Breast epithelium (tissue), 4 donors: ENCODE data around the gene SLC29A4. TPM values are rescaled to one million over a fixed set of nuclear protein-coding genes. Genes with fewer than 3 reads are reported as not detected.

Source experiments
- DNase-seq, 2 donors: peaks; one replicate each; pipeline ENCODE4 v3.0.0-alpha.2; 2019; ENCODE audit warnings: low spot score in 2 of 2
- H3K27ac ChIP-seq, 2 donors: fragments of 200-600 bp; sonication (generic) in 1 of 2; one replicate each; pipeline ENCODE4 v1.5.1; 2016 to 2019; ENCODE audit warnings: mild to moderate bottlenecking in 1 of 2
- H3K27me3 ChIP-seq, 2 donors: fragments of 200-600 bp; sonication (generic) in 1 of 2; one replicate each; pipeline versions ENCODE4 v1.5.1 to v1.6.0; 2017 to 2019; ENCODE audit warnings: control low read depth in 1 of 2, mild to moderate bottlenecking in 1 of 2
- H3K36me3 ChIP-seq: fragments of 200-600 bp; one replicate; pipeline ENCODE4 v1.5.1; 2019
- H3K4me1 ChIP-seq, 2 donors: fragments of 200-600 bp; sonication (generic); one replicate each; pipeline ENCODE4 v1.5.1; 2016 to 2019; ENCODE audit warnings: control low read depth in 1 of 2
- H3K4me3 ChIP-seq, 3 donors: fragments of 200-600 bp; sonication (generic); 1 replicate in 2 of 3; 2 replicates in 1 of 3; pipeline ENCODE4 v1.5.1; 2016 to 2019; ENCODE audit warnings: mild to moderate bottlenecking in 3 of 3, moderate library complexity in 2 of 3
- H3K9me3 ChIP-seq, 2 donors: fragments of 200-600 bp; sonication (generic) in 1 of 2; one replicate each; pipeline ENCODE4 v1.5.1; 2016 to 2019; ENCODE audit warnings: control low read depth in 1 of 2
- POLR2A ChIP-seq: fragments of 450-650 bp; IDR thresholded peaks from one replicate; pipeline ENCODE4 v1.6.1; 2016; ENCODE audit warnings: antibody characterized with exemption, mild to moderate bottlenecking, moderate library complexity
- POLR2AphosphoS5 ChIP-seq, 3 donors: sonication (generic); formaldehyde crosslinking; IDR thresholded peaks; one replicate each; pipeline ENCODE4 v1.6.1; 2017; ENCODE audit warnings: antibody characterized with exemption in 3 of 3
- intact Hi-C: fragments of 100-400 bp; cut with DNase I; formaldehyde crosslinking; loops from one replicate; pipeline ENCODE4 v1.15.1; 2023; ENCODE audit warnings: low total_unique reads
- total RNA-seq, 3 donors: library from RNA; depleted of rRNA; stranded (reverse); fragments of >200 nt; gene quantifications; one replicate each; pipeline ENCODE4 v1.1.0, GENCODE V29; 2016
- TF ChIP-seq, protein P1 (sequence below), 3 donors: fragments of 450-650 bp; IDR thresholded peaks; one replicate each; pipeline ENCODE4 v1.5.1; 2016 to 2017; ENCODE audit warnings: antibody characterized with exemption in 3 of 3, mild to moderate bottlenecking in 3 of 3, moderate library complexity in 3 of 3

SLC29A4 gene
- total RNA-seq, 3 donors from 2014 or later = 1.3 to 13.8 (median 2.3) TPM

DNA sequence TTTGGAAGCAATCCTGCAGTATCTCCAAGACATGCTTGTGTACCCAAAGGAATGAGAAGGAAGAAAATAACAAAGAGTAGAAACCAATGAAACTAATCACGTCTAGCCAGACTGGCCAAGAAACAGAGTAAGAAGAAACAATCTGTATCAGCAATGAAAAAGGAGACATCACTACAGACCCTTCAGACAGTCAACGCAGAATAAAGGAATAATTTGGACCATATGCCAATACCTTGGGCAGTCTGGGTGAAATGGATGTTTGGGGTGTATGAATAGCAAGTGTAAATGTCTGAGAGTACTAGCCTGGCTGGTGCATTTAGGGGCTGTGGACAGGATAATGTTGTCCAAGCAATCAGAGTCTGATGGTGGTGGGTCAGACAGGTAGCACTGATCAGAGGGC is 61.1 kb downstream of the SLC29A4 start:
- Histone ChIP-seq H3K36me3 (peaks cover 35% of the 10 kb centered on the region), H3K9me3 (peaks cover 14 to 27% of the 10 kb centered on the region in 2 donors), H3K27me3 (no peaks in the 10 kb centered on the region), H3K27ac (no peak overlapping the region), H3K4me3 (no peak overlapping the region), H3K4me1 (no peaks in the 10 kb centered on the region)
- no peak for DNase-seq
- intact Hi-C loops = no loop called here
- TF ChIP-seq POLR2AphosphoS5 (IDR thresholded peaks at IDR 0.05) (no peak), POLR2A (no peak)
- TF ChIP-seq, protein P1, sequence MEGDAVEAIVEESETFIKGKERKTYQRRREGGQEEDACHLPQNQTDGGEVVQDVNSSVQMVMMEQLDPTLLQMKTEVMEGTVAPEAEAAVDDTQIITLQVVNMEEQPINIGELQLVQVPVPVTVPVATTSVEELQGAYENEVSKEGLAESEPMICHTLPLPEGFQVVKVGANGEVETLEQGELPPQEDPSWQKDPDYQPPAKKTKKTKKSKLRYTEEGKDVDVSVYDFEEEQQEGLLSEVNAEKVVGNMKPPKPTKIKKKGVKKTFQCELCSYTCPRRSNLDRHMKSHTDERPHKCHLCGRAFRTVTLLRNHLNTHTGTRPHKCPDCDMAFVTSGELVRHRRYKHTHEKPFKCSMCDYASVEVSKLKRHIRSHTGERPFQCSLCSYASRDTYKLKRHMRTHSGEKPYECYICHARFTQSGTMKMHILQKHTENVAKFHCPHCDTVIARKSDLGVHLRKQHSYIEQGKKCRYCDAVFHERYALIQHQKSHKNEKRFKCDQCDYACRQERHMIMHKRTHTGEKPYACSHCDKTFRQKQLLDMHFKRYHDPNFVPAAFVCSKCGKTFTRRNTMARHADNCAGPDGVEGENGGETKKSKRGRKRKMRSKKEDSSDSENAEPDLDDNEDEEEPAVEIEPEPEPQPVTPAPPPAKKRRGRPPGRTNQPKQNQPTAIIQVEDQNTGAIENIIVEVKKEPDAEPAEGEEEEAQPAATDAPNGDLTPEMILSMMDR (IDR thresholded peaks at IDR 0.05) = no peak

DNA sequence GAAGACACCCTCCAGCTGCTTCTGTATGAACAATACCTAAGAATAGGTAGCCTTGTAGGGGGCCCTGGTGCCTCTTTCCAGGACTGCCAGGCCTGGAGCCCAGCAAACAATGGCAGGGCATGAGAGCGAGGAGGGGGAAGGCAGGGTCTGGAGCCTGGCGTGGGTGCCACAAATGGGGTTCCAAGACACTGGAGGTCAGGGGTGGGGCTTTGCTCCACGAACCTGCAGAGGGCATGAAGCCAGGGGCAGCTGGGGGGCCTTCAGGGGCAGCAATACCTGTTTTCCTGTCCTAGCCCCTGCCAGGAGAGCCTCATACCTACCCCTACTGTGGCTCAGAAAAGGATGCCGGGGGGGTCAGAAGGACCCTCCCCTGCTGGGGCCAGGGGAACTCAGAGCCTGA is 61.6 kb downstream of the SLC29A4 start:
- peaks cover 35% of the 10 kb centered on the region for H3K36me3 ChIP-seq
- H3K9me3 ChIP-seq = peaks cover 14 to 27% of the 10 kb centered on the region in 2 donors
- no peak overlapping the region for H3K27ac ChIP-seq
- TF ChIP-seq POLR2AphosphoS5 (IDR thresholded peaks at IDR 0.05) (no peak), POLR2A (no peak)
- TF ChIP-seq, protein P1 (IDR thresholded peaks at IDR 0.05) = no peak
- H3K27me3 ChIP-seq = no peaks in the 10 kb centered on the region
- DNase-seq = no peak
- no peak overlapping the region for H3K4me3 ChIP-seq
- H3K4me1 ChIP-seq = no peaks in the 10 kb centered on the region
- intact Hi-C loops = no loop called here

DNA sequence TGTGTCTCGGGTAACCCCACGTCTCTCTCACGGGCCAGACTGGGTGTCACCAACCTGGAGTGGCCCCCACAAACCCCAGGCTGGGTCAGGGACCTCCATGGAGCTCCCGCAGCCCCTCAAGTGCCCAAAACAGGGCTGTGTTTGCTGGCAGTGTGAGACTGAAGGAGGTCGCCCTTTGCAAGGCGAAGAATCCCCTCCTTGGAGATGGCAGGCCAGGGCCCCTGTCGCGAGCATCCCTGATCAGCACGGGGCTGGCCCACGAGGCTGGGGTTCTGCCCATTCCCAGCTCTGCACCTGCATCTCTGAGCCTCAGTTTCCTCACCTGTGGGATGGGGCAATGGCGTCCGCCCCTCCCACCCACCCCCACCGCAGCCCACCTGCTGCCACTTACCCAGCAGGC is 62.4 kb downstream of the SLC29A4 start:
- Histone ChIP-seq H3K9me3 (peaks cover 14 to 27% of the 10 kb centered on the region in 2 donors), H3K4me3 (no peak overlapping the region), H3K4me1 (no peaks in the 10 kb centered on the region), H3K27ac (no peak overlapping the region), H3K27me3 (no peaks in the 10 kb centered on the region), H3K36me3 (peaks cover 35% of the 10 kb centered on the region)
- intact Hi-C loops = no loop called here
- TF ChIP-seq POLR2A = no peak
- no peak for TF ChIP-seq POLR2AphosphoS5 (IDR thresholded peaks at IDR 0.05)
- TF ChIP-seq, protein P1 (IDR thresholded peaks at IDR 0.05) = no peak
- DNase-seq = no peak

DNA sequence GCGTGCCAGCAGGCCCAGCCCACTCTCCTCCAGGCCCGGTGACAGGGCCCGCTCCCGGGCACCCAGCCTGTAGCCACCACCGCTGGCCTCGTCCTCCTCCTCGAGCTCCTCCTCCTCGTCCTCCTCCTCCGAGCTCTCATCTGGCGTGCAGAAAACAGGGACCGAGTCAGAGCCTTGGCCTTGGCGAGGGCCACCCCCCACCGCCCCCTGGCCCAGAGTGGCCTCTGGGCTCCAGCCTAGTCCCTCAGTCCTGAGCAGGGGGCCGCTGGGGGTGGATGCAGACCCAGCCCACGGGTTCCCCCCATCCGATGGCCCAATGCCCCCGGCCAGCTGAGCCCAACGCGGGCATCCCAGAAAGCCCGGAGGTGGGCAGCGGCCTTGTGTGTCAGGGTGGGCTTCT is 62.9 kb downstream of the SLC29A4 start:
- H3K27ac ChIP-seq = no peak overlapping the region
- H3K27me3 ChIP-seq = no peaks in the 10 kb centered on the region
- no peaks in the 10 kb centered on the region for H3K4me1 ChIP-seq
- intact Hi-C loops = no loop called here
- TF ChIP-seq POLR2AphosphoS5 (IDR thresholded peaks at IDR 0.05) (no peak), POLR2A (no peak)
- TF ChIP-seq, protein P1 (IDR thresholded peaks at IDR 0.05) = no peak
- peaks cover 14 to 27% of the 10 kb centered on the region in 2 donors for H3K9me3 ChIP-seq
- H3K36me3 ChIP-seq = peaks cover 35% of the 10 kb centered on the region
- no peak for DNase-seq
- no peak overlapping the region for H3K4me3 ChIP-seq

DNA sequence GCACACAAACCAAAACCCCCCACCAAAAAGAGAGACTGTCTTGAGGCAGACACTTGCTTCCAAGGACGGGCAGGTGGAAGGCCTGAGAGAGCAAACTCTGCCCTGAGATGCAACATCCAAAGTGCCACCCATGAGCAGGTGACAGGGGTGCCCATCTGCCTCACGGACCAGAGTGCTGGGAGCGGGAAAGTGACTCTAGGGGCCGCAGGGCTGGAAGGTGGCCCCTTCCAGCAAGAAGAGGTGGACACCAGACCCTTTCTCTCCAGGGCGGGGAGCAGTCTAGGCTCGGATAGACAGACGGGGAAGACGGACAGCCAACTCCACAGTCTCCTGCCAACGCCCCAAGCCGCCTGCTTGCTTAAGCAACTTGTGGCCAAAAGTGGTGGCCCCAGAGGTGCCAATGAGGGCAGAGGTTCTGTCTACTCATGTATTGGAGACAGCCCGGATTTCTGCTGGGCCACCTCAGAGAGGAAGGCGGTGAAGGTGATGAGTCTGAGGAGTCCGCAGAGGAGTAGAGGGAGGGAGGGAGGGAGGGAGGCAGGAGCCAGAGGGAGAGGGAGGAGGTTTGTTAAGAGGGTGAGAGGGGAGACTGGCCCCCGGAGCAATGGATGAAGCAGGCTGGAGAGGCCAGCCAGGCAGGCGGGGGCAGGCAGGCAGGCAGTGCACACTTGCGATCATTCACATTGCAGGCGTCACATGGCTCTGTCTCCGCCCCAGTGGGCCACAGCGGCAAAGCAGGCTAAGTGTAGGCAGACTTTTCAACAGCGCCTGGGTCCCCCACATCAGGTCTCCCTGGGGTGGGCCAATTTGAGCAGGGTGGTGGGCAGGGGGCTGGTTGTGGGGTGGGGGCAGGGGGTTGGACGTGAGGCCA is 65.6 kb downstream of the SLC29A4 start:
- no peaks in the 10 kb centered on the region for H3K4me1 ChIP-seq
- H3K4me3 ChIP-seq = no peak overlapping the region
- peaks cover 24% of the 10 kb centered on the region for H3K36me3 ChIP-seq
- DNase-seq = no peak
- H3K27me3 ChIP-seq = no peaks in the 10 kb centered on the region
- peak overlapping the region in 1 of 2 donors; percentile 19 for H3K27ac ChIP-seq
- H3K9me3 ChIP-seq = peaks cover 10% of the 10 kb centered on the region in 2 donors
- intact Hi-C loops = no loop called here
- TF ChIP-seq POLR2A (no peak), POLR2AphosphoS5 (IDR thresholded peaks at IDR 0.05) (no peak)
- TF ChIP-seq, protein P1 (IDR thresholded peaks at IDR 0.05) = no peak
